ENCODE data around the gene COMMD10.

The COMMD10 gene

DNA sequence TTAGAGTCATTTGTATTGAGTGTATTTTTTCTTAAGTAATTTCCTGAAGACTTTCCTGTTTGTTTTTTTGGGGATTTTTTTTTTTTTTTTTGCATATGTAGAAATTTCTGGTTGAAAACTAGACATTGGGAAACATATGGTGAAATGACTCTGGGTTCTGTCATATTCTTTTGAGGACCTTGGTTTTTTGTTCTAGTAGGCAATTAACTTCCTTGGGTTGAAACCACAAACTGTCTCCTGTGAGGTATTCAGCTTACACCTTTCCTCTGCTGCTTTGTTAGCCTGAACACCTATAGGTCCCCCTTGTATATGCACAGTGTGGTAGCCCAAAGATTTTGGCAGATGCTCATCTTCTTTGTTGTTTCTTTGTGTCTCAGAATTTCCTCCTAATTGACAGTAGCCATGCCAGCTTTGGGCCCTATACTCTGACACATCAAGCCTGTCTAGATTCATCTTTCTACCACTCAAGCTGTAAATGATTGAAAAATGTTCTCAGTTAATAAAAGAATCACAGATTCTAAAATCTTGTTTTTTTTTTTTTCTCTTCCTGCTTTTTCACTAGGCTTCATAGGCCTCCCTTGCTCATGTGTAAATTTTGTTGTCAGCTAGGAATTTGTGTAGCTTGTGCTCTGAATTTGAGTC is 140.6 kb downstream of the COMMD10 start:
- no peak for DNase-seq

DNA sequence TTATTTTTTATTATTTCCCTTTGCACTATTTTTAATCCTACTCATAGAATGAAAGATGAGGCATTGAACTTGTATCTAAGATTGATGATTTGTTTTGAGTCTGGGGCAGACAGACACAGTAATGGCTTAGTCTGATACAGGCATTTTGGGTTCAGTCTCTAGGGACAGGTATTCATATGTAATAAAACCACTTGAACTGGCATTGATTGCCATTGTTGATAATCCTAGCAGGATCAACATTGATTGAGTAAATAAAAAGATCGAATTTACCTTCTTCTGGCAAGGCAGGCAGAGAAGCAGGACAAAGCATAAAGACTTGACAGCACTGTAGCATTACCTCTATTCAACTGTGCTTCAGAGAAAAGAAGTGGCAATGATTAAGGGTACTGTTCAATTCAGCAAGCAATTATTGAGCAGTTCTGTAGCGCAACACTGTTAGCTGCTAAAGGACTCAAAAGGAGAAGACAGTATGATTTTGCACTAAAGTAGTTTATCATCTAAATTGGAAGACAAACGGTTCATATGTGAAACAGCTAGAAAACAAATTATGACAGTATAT is 144.4 kb downstream of the COMMD10 start:
- DNase-seq, result no peak

DNA sequence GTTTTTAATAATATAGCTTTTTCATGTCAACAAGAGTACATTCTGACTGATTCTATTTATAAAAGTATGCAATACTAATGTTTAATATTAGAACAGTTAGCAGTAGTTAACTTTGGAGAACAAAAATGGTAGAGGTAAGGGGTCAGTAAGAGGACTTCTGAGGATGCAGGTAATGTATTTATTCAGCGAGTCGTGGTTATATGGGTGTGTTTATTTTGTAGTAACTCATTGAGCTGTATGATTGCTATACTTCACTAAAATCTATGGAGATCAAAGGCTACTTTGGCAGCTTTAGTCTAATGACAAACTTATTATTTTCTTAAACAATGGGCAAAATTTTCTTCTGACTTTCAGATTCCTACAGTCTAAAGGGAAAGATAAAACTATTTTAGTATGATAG is 146.5 kb downstream of the COMMD10 start:
- no peak for DNase-seq

DNA sequence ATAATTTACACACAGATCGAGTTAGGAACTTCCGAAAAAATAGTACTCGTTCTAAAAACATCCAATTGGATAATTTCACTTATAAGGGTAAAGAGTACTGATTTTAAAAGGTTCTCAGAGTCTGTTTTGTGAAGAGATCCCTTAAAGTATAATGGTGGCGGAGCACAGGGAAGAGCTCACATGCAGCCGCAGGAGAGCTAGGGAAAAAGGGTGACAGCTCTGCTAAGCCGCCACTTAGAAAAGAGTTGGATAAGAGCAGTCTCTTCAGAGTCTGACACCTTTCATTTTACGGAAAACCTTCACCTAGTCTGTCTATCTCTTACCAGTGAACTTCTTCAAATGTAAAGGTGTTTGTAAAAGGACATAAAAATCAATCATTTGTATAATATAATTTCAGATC is 149.9 kb downstream of the COMMD10 start:
- DNase-seq, result no peak

DNA sequence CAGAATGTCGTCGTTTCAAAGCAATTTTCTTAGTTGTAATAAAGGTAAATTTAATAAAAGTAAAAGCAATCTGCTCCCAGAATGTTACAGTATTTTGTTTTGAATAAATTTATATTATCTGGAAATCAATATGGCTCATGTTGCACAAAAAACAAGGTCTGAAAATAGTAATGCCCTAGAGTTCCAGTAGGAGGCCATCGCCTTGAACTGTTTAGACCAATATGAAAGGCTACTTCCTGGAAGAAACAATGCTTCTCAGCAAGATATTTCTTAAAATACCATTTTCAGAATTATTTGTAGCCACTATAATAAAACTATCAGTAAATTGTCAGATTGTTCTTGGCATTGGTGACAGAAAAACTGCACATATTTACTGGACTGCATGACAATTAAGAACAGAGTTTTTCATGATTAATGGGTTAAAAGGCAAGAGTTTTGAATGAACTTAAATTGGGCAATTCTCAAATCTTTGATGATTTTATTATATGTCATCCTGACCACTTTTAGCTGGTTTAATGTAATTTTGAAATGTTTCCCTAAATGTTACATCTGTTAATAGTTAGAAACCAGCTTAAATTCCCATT is 153.2 kb downstream of the COMMD10 start:
- DNase-seq, result no peak

DNA sequence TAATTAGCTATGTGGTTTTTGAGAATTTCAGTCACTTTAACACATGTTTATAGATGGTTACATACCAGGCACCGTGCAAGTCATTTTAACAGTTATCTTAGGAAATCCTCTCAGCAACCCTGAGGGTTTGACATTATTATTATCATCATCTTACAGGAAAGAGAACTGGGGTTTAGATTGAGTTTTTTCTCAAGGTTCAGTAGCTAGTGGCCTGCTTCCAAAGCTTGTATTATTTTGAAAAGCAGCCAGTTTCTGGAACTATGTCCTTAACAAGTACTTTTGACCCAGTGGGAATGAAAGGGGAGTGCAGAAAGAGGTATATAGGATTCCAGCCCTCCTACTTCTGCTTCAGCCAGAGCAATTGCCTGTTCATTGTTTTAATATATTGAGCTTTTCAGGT is 157.5 kb downstream of the COMMD10 start:
- DNase-seq, result no peak

DNA sequence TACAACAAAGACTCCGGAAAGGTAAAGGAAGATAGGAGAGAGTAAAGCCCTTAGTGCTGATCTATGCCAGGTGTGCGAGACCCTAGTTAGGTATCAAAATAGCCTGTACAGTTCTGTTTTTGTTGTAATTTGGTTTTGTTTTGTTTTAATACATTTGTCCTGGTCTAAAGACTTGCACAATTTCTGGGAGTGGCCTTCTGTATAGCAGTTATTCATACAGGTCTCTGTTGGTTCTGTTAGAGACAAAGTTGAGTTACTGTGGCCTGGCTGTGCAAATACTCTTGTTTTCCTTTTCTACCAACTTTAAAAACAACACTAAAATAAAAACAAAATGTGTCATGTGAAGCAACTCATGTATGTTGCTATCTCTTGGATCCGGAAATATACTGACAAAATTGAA is 163.6 kb downstream of the COMMD10 start:
- DNase-seq, result no peak

DNA sequence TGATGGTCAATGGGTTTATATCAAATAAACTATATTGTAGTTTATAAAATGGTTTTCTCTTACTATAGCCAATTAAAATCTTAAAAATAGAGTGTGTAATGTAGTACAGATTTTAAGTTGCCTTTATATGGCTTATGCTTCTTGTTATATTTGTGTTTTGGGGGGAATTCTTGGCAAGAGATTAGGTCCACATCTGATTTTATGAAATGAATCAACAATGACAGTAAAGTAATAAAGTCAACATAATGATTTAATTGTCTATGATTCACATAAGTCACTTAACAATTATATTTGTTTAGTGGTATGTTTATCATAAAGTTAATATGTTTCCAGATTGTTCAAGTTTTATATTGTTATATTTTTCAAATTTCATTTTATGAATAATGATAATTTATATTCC is 164.8 kb downstream of the COMMD10 start:
- DNase-seq, result no peak

DNA sequence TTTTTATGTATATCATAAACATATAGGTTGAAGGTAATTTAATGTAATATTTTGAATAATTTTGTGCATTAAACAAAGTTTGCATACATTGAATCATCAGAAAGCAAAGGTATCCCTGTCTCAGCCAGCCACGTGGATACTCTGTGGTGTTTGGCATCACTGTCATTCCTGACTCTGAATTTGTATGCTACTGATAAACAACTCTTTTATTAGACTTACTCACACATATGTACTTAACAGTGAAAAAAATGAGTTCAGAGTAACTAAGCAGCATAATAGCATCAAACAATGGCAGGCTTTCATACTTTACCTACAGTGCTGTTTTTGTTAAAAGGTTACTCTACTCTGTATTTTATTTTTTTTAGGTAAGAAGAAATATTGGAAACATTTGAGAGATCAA is 171.9 kb downstream of the COMMD10 start:
- no peak for DNase-seq

DNA sequence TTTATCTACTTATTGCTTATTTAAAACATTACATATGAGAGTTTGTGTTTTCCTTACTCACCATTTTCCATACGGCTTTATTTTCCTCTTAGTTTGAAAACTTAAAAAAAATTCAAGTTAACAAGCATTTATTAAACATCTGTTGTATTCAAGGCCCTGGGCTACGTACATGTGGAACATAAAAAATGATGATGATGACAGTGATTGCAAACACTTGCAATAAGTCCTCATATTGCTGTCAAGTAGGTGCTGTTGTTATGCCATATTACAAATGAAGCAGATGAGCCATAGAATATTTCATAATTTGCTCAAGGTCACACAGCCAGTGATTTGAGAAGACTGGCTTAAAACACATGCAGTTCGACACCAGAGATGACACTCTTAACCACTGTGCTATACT is 180.6 kb downstream of the COMMD10 start:
- no peak for DNase-seq

DNA sequence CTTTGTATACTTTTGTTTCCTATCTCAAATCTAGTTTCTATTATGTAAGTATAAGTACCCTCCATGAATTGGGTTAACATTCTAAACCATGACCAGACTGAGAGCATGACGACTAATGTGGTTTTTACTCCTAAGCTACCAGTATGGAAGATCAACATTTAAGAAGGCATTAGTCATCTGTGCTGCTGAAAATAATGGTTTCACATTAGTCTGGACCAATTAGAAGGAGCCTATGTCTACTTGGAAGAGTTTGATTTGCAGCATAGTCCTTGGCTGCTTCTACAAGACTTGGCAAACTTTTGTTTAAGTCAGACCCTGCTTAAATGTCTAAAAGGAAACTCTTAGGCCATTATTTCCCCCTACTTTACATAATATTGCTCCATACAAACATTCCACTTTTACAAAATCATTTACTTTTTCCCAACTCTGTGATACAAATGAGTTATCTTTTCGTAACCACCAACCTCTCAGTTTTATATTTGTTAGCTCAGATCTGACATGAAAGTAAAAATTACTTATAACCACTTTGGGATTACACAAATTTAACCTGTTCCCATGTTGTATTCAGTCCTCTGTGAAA is 186.7 kb downstream of the COMMD10 start:
- DNase-seq, result no peak

DNA sequence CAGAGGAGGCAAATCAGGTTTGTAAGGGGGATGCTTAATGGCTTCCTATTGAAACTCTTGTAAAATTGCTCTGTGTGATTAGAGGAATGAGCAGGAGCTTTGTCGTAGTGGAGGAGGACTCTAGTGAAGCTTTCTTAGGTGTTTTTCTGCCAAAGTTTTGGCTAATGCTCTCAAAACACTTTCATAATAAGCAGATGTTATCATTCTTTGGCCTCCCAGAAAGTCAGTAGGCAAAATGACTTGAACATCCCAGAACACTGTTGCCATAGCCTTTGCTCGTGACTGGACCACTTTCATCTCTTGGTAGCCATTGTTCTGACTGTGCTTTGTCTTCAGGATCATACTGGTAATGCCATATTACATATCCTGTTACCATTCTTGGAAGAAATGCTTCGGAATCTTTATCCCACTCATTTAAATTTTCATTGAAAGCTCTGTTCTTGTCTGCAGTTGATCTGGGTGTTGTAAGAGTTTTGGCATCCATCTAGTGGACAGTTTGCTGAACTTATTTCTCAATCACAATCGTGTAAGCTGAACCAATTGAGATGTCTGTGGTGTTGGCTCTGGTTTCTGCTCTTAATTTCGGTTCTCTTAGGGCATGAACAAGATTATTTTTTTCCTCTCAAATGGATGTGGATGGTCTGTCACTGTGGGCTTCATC is 187.6 kb downstream of the COMMD10 start:
- no peak for DNase-seq

DNA sequence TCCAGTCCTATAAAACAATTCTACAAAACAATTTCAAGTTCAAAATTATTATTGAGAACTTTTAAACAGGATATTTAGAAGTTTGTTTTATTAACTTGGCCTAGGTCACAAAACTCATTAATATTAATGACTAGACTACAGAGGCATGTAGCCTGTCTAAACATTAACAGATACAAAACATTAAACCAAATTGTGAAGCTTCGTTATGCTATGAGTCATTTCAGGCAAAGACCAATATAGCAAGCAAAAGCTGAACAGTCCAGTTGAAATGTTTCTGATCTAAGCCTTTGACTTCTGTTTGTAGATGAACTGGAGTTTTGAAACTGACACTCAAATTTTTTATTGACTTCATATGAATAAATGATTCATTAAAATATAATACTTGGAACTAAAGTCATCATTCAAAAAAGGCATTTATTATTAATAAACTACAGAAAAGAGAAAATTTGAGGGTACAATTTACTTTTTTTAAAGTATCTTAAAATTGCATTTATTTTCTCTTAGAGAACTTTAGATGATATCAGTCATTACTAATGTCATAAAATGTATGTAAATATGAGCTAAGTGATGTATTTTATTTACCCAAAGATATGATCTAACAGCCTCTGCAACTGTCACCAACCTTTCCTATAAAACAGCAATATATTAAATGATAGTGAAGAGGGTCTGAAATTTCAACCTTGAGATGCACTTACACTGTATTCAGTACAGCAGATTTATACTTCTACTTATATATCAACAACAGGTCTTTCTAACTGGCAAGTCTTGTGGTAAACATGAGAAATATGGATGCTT is 188.8 kb downstream of the COMMD10 start:
- DNase-seq, result no peak

DNA sequence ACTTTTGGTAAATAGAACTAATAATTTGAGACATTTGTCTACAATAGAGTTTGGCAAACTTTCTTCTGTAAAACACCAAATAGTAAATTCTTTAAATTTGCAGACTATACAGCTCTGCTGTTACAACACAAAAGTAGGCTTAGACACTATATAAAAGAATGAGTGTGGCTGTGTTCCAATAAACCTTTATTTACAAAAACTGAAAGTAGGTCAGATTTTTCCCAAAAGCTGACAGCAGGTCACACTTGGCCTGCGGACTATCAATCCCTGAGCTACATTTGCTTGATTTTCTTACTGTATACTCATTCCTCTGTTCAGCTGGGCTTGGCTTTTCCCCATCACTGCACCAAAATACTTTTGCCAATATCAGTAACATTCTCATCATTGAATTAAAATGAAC is 189.4 kb downstream of the COMMD10 start:
- no peak for DNase-seq

DNA sequence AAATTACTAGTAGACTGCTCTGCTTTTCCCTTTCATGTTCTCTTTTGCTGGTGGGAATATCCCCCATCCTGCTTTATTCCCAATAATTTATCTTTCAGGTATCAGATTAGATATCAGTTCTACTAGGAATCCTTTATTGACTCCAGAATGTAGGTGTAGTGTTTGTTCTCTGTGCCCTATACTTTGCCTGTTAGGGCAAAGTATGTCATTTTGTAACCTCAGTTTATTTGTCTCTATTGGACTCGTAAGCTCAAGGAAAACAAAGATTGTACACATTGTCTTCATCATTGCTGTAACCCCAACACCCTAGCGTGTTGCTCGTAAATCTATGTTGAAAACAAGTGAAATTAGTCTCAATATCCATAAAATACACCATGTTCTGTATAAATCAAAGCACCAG is 190.5 kb downstream of the COMMD10 start:
- DNase-seq, result no peak

DNA sequence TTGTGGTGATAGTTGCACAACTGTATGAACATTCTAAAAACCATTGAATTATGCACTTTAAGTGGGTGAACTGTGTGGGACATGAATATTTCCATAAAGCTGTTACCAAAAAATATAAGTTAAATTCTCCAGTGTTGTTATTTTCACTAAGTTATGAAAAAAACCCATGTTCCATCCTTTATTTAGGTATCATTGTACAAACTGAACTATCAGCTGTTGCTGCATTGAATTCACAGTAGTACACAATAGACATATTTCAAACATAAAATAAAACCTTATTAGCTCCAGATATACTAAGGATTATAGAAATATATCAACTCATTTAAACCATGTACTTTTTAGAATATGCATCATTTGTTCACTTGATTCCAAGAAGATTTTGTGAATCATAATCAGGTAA is 192.1 kb downstream of the COMMD10 start:
- DNase-seq, result no peak

DNA sequence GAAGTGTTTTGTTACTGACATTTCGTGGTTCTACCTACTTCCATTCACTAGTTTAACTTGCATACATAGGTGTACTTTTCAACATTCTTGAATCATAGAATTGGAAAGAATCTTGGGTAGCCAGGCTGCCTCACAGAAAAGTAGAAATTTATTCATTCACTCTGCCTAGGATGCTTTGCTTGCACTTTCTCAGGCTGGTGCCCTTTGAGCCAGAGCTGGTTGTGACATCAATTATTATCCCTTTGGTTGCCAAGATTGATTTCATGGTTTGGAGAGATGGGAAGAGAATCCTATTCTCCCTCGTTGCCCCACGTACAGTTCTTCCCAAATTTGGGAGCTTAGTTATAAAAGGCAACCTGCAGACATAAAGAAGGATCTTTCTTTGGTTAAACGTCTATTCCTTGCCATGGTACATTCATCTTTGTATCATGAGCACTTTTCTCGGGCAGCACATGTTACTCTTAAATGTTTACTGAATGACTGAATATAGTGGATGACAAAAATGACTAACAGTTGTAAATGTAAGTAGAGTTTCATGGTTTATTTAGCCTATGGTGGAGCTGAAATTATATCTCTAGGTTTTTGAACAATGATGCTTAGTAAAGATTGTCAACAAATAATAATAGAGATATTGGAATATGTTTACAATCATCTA is 195.5 kb downstream of the COMMD10 start:
- no peak for DNase-seq

DNA sequence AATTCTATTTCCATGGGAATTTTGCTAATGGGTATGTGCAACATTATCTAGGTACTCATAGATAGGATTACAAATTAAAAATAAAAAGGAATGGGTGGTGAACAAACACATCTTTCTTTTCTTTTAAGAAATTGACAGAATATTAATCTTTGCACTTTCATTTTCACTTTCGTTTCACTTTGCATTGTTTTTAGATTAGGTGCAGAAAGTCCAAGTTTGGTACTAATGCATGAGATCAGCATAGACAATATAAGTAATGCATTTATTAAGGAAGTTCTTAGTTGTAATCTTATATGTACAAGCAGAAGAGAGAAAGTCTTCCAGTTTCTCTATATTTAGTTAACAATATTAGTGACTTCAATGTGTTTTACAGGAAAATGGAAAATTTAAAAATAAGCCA is 196.5 kb downstream of the COMMD10 start:
- DNase-seq, result no peak

DNA sequence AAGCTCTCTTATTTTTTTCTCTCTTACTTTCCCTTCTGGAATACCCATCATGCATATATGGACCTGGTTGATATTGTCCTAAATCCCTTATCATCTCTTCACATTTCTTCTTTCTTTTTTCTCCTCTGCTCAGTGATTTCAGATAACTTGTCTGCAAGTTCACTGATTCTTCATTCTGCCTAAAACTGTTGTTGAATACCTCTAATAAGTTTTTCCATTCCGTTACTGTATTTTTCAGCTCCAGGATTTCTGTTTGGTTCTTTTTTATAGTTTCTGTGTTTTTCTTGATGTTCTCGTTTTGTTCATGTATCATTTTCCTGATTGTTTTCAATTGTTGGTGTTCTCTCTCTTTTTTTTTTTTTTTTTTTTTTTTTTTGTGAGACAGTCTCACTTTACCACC is 203.7 kb downstream of the COMMD10 start:
- DNase-seq, result no peak

DNA sequence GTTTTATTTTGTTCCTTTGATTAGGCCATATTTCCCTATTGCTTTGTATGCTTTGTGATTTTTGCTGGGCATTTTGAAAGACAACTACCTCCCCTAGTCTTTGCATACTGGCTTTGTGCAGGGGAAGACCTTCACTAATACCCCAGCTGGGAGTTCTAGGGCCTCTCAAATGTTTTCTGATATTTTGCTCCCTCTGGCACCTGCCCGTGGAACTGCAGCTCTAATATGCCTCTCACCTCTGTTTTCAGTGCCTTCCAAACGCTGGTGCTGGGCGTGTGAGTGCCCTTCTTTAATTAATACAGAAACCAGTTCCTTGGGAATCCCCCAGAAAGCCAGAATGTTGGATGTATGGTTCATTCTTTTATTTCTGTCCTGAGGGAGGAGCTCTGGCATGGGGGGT is 204.5 kb downstream of the COMMD10 start:
- no peak for DNase-seq

DNA sequence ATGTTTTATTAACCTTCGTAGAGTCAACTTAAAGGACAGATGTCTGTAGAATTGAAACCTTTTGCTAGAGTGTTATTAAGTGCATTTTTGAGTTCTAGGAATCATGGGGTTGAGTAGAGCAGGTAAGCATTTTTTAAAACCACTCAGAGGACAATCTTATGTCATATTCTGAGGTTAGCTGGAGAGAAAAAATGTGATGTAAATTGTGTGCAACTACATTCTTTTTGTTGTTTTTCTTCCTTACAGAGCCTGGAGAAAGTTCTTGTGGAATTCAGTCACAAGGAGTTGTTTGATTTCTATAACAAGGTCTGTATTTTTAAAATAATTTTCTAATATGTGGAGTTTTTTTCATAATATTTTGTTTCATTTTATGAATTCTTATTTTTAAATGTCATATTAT is 206.4 kb downstream of the COMMD10 start:
- no peak for DNase-seq

DNA sequence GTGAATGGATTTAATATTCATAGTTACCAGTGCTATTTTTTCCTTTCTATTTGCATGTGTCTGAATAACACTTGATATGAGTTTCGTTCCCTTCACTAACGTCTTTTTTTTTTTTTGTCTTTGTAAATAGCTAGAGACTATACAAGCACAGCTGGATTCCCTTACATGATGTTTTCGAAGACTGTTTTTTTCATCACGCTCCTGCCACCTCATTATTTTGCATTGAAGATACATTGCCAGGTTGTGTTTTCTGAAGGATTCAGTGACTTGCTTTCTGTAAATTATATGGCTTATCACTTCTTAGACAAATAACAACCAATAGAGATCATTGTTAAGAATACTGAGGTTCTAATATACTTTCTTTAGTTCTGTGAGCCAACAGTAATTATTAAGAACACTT is 207.5 kb downstream of the COMMD10 start:
- DNase-seq, result no peak
